Cerebellar nuclear complex (tissue), 1 donor: ENCODE results near the gene PLA2G3.

ENCODE experiments used
- DNase-seq, 2 experiments: peaks; one replicate each; lab custom pipeline; 2025; lab: John Stamatoyannopoulos, UW

The PLA2G3 gene

DNA sequence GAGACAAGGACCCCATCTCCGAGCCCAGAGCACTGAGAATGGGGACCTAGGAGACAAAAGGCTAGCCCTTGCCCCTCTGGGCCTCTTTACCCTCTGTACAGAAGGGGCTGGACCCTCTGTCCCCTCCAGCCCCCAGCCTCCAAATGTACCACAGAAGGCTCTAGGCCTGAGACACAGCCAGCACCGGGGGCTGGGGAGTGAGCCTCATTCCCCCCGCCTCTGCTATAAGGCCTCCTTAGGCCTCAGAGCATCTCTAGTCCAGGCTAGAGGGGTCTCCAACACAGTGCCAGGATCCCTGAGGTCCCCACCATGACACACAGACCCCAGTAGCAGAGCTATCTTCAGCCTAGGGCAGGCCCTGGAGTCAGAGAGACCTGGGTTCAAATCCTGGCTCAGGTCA, 54.4 kb downstream of the PLA2G3 start:
- no peak for DNase-seq

DNA sequence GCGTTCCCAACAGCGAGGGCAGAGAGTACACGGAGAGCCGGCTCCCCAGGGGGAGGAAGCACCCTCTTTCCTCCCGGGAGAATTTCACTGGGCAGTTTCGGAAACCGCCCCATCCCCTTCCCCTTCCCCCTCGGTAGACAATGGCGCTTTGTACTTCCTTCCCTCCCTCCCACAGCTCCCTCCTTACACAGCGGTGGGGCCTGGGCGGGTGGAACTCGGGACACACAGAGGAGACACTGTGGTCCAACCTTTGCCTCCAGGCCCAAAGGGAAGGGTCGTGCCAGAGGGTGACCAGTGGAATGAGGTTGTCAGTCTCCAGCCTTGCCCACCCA, 54.8 kb downstream of the PLA2G3 start:
- DNase-seq: no peak

DNA sequence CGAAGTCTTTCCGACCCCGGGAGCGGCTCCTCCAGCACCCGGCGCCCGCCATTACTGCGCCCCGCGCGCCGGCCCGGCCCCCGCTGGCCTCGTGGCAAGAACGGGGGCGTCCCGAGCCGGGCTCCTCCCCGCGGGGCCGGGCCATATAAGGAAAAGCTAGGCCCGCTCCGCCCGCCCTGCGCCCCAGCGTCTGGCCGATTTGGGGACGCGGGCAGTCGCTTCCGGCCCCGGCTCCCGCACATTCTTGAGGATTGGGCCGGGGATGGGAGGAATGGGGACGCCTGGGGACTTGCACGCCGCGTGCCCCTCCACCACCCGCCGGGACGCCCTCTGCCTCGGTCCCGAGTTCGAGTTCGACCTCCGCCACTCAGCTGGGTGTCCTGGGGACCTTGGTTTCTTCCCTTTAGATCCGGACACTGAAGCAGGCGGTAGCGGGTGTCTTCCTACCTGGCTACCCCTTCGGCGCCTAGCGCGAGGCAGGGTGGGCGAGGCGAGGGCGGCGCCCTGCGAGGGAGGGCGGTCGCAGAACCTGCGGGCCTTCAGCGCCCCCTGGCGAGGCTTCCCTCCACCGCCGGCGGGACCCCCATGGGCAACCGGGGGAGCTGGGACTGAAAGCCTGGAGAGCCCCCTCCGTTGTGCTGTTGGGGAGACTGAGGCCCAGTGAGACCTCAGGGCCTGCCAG, 55.4 kb downstream of the PLA2G3 start:
- DNase-seq: no peak
